ENCODE results near the gene SATB2.

SATB2 gene

GRCh38 chr2:199452260-199452990 lies 5.3 kb downstream of the SATB2 start:
- no peak for DNase-seq

DNA sequence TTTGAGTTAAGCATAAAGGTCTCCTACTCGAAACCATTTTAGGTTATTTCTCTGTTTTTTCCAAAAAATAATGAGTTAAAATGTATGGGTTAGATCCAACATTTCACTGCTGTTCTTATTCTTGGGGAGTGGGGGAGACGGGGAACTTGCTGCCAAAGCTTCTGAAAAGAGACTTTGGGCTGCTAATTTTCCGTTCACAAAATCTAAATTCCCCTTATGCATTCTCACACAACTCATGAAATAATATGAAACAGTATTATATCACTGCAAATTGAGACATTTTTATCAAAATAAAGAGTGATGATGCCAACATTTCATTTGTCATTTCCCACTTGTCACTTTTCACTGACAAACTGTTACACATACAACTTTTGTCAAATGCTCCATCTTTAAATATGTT lies 7.8 kb downstream of the SATB2 start:
- DNase-seq: no peak

DNA sequence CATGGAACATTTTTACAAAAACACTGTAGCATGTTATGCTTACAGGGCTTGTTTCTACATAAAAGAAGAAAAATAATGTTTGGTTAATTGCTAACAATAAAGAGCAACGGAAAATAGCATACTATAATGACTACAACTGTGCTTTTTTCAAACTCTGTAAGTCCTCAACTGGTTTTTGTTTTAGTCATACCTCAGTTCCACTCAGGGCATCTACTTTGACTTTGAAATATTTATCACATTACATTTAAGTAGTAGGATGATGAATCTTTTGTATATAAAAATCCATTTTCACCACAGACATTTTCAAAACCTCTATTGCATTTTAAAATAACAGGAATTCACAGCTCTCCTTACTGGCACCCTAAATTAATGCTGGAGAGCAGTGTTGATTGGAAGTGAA lies 8.3 kb downstream of the SATB2 start:
- DNase-seq: no peak

GRCh38 chr2:199446996-199447576 lies 10.7 kb downstream of the SATB2 start:
- no peak for DNase-seq

- no peak for DNase-seq
Measured at GRCh38 chr2:199444749-199445148, 13.0 kb downstream of the SATB2 start.

GRCh38 chr2:199443589-199444130 lies 14.1 kb downstream of the SATB2 start:
- DNase-seq: no peak

DNA sequence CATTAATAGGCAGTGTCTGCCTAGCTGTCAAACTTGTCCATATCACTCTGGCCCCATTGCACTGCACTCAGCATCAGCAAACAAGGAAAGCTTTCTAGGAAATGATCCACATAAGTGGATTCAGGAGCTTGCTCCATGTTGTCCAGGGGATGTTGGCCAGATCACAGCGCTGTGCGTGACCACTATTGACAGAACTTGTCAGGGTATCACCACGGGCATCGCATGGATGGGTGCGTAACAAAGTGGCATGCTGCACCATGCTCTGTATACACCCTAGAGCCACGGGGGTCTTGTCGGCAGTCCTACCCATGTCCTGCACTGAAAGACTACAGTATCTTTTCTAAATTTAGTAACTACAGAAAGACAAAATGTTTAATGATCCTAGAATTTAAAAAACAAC lies 15.6 kb downstream of the SATB2 start:
- DNase-seq: no peak

- no peak for DNase-seq
Measured at GRCh38 chr2:199441759-199442158, 16.0 kb downstream of the SATB2 start.

- no peak for DNase-seq
Measured at GRCh38 chr2:199440118-199440517, 17.6 kb downstream of the SATB2 start.

DNA sequence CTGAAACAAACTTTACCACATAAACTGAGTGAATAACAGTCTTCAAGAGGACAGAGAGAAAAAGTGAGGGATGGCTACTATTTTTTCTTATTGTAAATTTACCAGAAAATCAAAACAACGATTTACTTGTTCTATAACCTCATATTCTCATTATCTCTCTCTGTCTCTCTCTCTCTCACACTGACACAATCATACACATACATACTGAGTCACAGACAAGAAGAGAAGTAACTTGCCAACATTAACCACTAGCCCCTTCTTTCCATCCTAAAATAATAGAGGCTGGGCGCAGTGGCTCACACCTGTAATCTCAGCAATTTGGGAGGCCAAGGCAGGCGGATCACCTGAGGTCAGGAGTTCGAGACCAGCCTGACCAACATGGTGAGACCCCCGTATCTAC lies 18.2 kb downstream of the SATB2 start:
- DNase-seq: no peak

DNA sequence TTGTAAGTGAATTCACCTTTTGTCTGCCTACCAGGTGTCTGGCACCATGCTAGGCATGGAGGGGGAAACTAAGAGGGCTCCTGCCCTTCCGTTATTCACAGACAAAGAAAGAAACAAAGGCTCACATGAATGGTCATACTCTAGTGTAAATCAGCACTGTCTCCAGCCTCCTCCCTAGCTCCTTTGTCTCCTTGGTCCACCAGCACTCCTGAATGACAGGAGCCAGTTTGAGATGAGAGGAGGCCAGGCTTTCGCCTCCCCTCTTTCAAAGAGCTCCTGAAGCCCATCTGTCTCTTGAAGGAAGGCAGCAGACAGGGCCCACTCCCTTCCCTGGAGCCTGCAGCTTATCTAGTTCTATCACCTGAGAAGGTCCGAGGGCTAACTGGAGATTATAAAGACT lies 18.7 kb downstream of the SATB2 start:
- DNase-seq: no peak

DNA sequence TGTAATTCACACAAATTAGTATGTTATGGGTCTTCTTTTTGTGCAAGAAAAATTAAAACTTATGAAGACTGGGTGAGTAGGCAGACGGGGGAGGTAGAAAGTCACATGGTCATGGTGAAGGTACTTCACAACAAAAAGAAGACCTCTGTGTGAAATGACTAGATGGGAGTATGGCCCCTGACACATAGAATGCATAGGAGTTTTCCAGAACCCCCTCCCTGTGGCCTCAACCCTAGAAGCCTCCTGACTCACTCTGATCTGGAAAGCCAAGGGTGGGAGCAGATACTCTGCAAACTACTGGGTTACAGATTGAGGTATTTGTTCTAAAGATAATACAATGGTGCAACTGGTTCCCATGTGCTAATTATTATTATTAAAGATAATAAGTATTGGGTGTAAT lies 23.2 kb downstream of the SATB2 start:
- DNase-seq: no peak

GRCh38 chr2:199433204-199433832 lies 24.4 kb downstream of the SATB2 start:
- DNase-seq: no peak

GRCh38 chr2:199431746-199432213 lies 26.0 kb downstream of the SATB2 start:
- no peak for DNase-seq

DNA sequence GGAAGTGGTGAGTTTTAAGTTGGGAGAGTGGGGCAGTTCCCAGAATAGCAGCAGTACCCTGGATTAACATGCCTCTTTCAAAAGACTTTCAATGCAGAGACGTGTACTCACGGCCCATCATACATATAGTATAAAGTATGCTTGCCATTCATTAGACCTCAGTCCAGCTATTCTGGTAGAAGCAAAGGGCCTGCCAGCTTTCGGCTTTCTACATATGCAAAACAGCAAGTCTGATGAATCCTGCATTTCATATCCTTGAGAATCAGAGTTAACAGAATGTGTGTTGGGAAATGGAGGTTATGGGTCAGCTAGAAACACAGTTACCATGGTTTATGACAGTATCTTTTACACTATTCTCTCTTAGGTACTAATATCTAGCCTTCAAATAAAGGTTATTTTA lies 27.5 kb downstream of the SATB2 start:
- DNase-seq: no peak

DNA sequence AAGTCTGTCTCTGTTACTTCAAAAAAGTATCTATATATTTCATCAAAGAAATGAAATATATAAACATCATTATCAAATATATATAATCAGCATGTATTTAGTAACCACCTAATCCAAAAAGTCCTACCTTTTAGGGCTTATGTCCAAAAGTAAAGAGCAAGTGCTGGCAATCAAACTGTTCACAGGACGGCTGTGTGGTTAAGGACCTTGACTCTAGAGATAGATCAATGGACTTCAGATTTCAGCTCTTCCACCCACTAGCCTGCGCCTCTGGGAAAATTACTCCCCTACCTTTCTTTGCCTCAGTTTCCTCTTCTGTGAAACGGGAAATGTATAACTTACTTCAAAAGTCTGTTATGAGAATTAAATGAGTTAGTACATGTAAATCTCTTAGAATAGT lies 29.4 kb downstream of the SATB2 start:
- no peak for DNase-seq

DNA sequence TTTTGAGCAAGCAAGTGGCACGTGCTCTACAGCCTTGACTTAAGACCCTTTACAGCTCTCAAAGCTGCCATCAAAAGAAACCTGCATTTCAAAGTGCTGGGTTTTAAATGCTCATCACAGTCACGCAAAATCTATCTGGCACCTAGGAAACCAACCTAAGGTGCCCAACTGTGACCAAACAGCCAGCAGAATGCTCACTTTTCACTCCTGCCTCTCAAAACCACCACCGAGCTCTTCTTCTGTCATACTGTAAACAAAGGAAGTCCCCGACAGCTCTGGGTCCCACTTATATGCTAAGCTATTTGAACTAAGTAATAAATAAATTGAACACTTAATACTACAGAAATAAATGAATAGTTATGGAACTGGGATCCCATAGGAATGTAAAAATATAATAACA lies 33.6 kb downstream of the SATB2 start:
- DNase-seq: no peak

DNA sequence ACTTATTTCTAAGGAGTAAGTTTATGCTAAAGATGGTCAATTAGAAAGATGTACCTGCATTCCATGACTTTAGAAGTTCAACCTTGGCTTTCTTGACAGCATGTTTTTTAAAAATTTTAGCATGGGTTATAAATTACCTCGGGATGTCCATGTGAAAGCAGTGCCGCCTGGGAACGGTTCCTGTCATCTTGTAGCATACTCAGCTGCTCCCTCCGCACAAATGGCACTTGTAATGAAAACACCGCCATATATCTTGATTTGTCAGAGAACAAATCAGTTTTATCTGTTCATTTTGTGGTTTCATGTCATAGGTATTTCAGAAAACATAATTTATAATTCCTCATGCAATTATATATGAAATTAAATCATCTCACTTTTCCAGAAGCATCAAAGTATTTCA lies 38.3 kb downstream of the SATB2 start:
- no peak for DNase-seq

DNA sequence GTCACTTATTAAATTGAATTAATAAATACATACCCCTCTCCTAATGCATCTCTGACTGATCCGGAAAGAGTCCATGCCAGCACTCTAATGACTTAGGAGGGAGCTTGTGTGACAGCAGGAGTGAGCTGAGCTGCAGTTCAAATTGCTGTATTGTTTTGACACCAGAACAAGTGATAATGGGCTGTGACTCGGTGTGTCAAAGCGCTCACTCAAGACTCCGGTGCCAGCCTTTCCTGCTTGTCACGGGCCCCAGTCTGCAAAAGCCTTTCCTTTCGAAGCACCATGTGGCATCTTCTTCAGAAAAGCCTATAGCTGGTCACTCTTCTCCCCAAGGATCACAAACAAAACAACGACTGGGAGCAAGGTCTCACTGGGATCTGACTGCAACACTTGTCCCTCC lies 43.3 kb downstream of the SATB2 start:
- no peak for DNase-seq

DNA sequence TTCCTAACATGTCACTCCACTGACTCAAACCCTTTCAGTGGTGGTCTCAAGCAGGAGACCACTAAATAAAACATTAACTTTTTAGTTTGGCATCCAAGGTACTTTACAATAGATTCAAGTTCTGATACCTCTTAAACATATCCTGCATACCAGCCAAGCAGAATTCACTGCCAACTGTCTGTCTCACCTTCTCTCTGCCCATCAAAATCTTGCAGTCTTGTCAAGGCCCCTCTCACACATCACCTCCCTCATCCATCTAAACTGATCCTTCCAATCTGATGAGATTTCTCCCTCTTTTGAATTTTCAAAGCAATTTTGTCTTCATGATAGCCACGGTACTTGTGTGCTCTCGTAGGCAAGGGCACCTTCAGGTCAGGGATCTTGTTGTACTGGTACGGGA lies 43.7 kb downstream of the SATB2 start:
- no peak for DNase-seq

DNA sequence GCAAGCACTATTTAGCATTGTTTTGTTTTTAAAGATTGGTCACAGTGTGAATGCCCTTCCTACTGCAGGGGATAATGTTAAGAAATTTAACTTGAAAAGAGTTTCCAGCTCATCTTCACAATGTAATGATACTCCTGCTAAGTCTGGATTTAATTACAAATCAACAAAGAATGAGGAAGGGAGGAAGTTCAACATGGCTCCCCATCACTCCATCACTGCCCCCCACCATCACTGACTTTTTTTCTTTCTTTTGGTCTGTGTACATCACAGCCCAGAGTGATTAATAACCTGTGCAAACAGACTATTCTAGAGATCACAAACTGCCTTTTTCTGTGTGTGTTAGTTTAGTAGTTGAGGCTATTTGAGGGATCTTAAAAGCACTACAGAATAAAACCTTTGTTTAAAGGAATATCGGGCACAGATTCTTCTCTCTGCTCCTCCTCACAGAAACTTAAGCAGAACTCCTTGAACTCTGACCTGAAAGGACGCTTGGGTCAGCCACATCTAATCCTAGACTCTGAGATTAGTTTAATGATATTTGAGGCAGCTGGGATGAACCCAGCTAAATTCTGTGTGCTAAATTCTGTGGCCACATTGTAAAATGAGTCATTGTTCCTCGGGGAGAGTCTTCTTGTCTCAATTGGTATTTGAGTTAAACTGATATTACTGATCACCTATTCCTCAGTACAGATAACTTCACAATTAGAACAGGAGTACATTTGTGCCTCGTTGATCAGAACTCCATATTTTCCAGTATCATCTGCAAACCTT lies 47.8 kb downstream of the SATB2 start:
- DNase-seq: no peak

GRCh38 chr2:199407421-199407820 lies 50.3 kb downstream of the SATB2 start:
- no peak for DNase-seq

- no peak for DNase-seq
Measured at GRCh38 chr2:199405241-199405640, 52.5 kb downstream of the SATB2 start.

Measured in femur (tissue), 1 donor.